Activated CD4-positive, alpha-beta T cell treated with anti-CD3 and anti-CD28 coated beads, Interleukin-2, Interleukin-6, amounts not matched to agents 100 ng/mL and 50 ng/mL, durations not matched to agents 16 hours and 8 hours (primary cell): ENCODE results near the gene OBP2B.

Source experiments
- DNase-seq: peaks from one replicate; pipeline ENCODE4 v3.0.0-alpha.2; 2020

OBP2B gene

DNA sequence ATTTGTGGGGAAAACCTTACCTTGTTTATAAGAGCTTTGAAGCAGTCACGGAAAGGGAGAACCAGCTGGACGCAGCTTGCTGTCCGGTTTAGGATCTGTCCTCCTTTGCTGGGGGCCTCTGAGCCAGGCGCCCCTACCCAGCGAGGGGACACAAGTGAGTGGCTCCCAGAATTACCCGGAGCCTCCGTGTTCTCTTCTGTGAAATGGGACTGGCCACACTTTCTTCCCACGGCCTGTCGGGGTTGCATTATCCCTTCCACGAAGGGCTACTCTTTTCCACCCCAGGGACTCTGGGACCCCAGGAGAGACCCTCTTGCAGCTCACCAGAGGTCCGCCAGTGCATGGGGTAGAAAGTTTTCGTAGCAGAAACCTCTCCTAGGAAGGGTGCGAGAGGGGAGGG, 44.9 kb downstream of the OBP2B start:
- DNase-seq = no peak

DNA sequence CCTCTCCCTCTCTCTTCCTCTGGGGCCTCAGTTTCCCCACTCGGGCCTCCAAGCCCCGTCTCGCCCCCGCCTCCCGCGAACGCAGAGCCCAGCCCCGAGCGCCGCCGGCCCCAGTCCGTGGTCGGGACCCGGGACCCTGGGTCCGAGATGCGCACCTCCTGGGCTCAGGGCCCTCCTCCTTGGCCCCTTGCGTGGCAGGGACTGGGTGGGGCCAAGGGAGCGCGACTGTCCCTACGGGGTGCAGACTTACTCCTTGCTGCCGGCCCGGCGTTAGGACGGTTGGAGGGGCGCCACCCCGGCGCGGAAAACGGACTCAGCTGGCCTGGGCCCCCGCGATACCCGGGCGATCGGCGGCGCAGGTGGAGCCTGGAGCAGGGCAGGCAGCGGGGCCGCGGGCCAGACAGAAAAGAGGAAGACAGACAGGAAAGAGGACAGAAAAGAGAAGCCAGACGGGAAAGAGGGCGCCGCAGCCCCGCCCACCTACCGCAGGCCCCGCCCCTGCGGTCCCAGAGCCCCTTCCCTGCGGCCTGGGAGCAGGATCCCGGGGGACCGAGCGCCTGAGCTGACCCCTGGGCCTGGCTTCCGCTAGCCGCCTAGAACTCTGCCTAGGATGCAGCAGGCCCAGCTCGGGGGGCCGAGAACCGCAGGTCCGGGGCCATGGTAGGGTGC, 45.4 kb downstream of the OBP2B start, which contains the start of gene GBGT1:
Gene GBGT1, minus strand, starts transcription at position 411 of the 669 bp plus-strand sequence. CDS start 1,502 bp downstream, outside the sequence.
- peak; percentile 35 for DNase-seq

DNA sequence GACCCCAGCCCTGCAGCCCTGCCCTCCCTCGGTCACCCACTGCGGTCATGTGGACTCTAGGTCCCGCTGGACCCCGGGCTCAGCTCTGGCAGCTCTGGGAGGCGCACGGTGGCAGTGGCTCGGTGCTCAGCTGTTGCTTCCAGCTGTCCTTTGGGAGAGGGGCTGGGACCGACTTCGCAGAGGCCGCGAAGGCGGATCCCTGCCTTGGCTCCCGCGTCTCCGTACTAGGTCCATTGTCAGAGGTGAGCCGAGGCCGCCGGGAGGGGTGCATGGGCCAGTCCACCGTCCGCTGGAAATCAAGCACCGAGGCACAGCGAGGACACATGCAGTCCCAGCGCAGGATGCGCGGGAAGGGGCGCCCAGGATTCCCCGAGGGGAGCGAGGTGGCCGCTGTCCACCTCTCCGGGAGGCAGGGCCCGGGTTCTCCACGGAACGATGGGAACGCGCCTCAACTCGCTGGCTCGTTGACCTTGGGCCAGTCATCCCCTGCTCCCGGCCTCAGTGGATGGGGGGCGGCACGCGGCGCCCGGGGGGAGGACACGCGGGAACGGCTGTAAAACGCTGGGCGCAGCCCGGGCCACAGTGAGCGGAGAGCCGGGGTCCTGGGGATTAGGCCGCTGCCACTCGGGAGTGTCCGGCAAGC, 46.1 kb downstream of the OBP2B start:
- DNase-seq = no peak

DNA sequence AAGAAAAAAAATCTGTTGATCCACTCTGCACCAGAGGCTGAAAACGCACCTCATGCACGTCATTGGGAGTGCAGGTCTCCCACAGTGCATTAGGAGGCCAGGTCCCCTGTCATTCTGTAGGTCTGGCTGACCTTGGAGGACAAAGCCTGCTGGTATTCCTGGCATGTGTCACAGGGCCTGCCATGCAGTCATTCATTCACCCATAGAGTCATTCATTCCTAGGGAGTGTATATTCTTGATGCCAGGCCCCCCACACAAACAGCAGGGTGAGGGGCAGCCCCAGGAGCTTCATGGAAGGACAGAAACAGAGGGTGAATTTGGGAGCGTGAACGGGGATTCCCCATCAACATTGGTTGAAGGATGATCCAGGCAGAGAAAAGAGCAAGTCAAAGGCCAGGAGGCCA, 47.5 kb downstream of the OBP2B start:
- no peak for DNase-seq

DNA sequence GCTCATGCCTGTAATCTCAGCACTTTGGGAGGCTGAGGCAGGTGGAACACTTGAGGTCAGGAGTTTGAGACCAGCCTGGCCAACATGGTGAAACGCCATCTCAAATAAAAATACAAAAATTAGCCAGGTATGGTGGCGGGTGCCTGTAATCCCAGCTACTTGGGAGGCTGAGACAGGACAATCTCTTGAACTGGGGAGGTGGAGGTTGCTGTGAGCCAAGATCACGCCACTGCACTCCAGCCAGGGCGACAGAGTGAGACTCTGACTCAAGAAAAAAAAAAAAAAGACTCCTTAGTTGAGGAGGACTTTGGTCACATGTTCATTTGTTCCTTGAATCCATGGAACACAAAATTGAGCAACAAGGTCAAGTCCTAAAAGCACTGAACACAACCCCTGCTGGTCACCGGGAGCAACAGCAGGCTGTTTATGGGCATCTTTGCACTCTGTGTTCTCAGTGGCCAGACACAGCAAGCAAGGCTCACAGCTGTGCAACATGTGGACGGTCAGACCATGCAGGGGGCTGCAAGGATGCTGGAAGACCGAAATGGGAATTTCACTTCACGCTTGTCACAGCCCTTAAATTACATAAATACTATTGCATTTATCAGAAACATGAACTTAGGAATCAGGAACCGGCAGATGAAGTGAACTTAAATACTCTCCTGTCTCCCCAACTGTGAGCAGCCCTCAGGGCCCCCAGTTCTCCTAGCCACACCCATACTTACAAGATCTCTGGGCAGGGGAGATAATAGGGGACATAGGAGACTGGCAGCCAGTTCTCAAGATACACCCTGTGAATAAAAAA, 48.1 kb downstream of the OBP2B start:
- DNase-seq = peak; percentile 56

DNA sequence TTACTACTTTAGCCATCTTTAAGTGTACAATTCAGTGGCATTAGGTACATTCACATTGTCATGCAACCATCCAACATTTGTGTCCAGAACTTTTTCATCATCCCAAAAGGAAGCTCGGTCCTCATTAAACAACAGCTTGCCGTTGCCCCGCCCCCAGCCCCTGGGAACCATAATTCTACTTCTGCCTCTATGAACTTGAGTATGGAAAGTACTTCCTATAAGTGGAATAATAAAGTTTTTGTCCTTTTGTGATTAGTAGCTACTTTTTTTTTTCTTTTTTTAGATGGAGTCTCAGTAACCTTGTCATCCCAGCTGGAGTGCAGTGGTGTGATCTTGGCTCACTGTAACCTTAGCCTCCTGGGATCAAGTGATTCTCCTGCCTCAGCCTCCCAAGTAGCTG, 50.4 kb downstream of the OBP2B start:
- no peak for DNase-seq
